Measurements from ENCODE around the gene GRK4. TPM values are rescaled to one million over a fixed set of nuclear protein-coding genes. Genes with fewer than 3 reads are reported as not detected.

Gene GRK4
- total and polyA plus RNA-seq, 2 of the 8 experiments (the other 6 are each of a cell fraction or from before 2014, with no cell fraction given) = 0.77 to 1.8 TPM

GRCh38 chr4:2941138-2942036 is 22.0 kb upstream of the GRK4 start (continued):
- TF ChIP-seq SIRT6 (IDR thresholded peaks at IDR 0.05; ENCODE audit: low read length) = no peak
- no peak for TF ChIP-seq YY1 (IDR thresholded peaks at IDR 0.05; ENCODE audit: low read depth, low read length)
- TF ChIP-seq POLR2AphosphoS5 (IDR thresholded peaks at IDR 0.05; ENCODE audit: low read depth, low read length) = peak; percentile 35; the same call in 1 of the 2 replicates
